Measurements from ENCODE around the gene YWHAQ.
"Not testable (repeated sequence)": the region's sequence is repeated elsewhere in the genome, so short reads cannot be mapped to it uniquely, and the experiment has no call there.

YWHAQ gene

GRCh38 chr2:9631878-9632700, 1.3 kb upstream of the YWHAQ start:
- Mint-ChIP-seq H3K27ac (peak overlapping the region; percentile 66), H3K9me3 (no peaks in the 10 kb centered on the region)
- no peak for DNase-seq (ENCODE audit: low spot score)

GRCh38 chr2:9631553-9631819, 689 bp upstream of the YWHAQ start:
- Mint-ChIP-seq H3K9me3 (no peaks in the 10 kb centered on the region), H3K4me3 (peak overlapping the region; percentile 87), H3K27ac (peak overlapping the region; percentile 96), H3K27me3 (ENCODE audit: low read depth) (no peaks in the 10 kb centered on the region), H3K36me3 (ENCODE audit: low read depth) (peaks cover 37% of the 10 kb centered on the region), H3K4me1 (ENCODE audit: low read depth) (peaks cover 32% of the 10 kb centered on the region)
- DNase-seq (ENCODE audit: low spot score), result no peak

More at GRCh38 chr2:9631878-9632700, 1.3 kb upstream of the YWHAQ start:
- H3K36me3 Mint-ChIP-seq (ENCODE audit: low read depth), result peaks cover 31% of the 10 kb centered on the region
- no peaks in the 10 kb centered on the region for H3K27me3 Mint-ChIP-seq (ENCODE audit: low read depth)
- H3K4me3 Mint-ChIP-seq, result peak overlapping the region; percentile 51
- H3K4me1 Mint-ChIP-seq (ENCODE audit: low read depth), result peaks cover 28% of the 10 kb centered on the region

- Mint-ChIP-seq H3K4me3 (peak overlapping the region; percentile 97), H3K4me1 (ENCODE audit: low read depth) (peaks cover 43% of the 10 kb centered on the region), H3K36me3 (ENCODE audit: low read depth) (peaks cover 49% of the 10 kb centered on the region), H3K9me3 (no peaks in the 10 kb centered on the region), H3K27ac (peak overlapping the region; percentile 92), H3K27me3 (ENCODE audit: low read depth) (no peaks in the 10 kb centered on the region)
- DNase-seq (ENCODE audit: low spot score), result peak; percentile 77
Measured at GRCh38 chr2:9630117-9630735, 571 bp downstream of the YWHAQ start.

GRCh38 chr2:9629222-9630116, 1.3 kb downstream of the YWHAQ start:
- H3K36me3 Mint-ChIP-seq (ENCODE audit: low read depth), result peaks cover 50% of the 10 kb centered on the region
- H3K27me3 Mint-ChIP-seq (ENCODE audit: low read depth), result no peaks in the 10 kb centered on the region
- peak overlapping the region; percentile 97 for H3K4me3 Mint-ChIP-seq
- no peak for DNase-seq (ENCODE audit: low spot score)
- H3K4me1 Mint-ChIP-seq (ENCODE audit: low read depth), result peaks cover 45% of the 10 kb centered on the region
- peak overlapping the region; percentile 92 for H3K27ac Mint-ChIP-seq
- no peaks in the 10 kb centered on the region for H3K9me3 Mint-ChIP-seq

GRCh38 chr2:9627310-9627709, 3.5 kb downstream of the YWHAQ start:
- Mint-ChIP-seq H3K9me3 (no peaks in the 10 kb centered on the region), H3K27ac (peak overlapping the region; percentile 50), H3K4me1 (ENCODE audit: low read depth) (peaks cover 52% of the 10 kb centered on the region), H3K4me3 (peak overlapping the region; percentile 97), H3K27me3 (ENCODE audit: low read depth) (no peaks in the 10 kb centered on the region), H3K36me3 (ENCODE audit: low read depth) (peaks cover 62% of the 10 kb centered on the region)
- DNase-seq (ENCODE audit: low spot score), result peak; percentile 47

- no peaks in the 10 kb centered on the region for H3K27me3 Mint-ChIP-seq (ENCODE audit: low read depth)
- no peak overlapping the region for H3K4me3 Mint-ChIP-seq
- no peaks in the 10 kb centered on the region for H3K9me3 Mint-ChIP-seq
- no peak for DNase-seq (ENCODE audit: low spot score)
- no peak overlapping the region for H3K27ac Mint-ChIP-seq
- H3K36me3 Mint-ChIP-seq (ENCODE audit: low read depth), result peaks cover 56% of the 10 kb centered on the region
- H3K4me1 Mint-ChIP-seq (ENCODE audit: low read depth), result peaks cover 68% of the 10 kb centered on the region
Measured at GRCh38 chr2:9623151-9623550, 7.6 kb downstream of the YWHAQ start.

GRCh38 chr2:9621655-9622054, 9.1 kb downstream of the YWHAQ start:
- H3K27ac Mint-ChIP-seq; H3K27me3 Mint-ChIP-seq (ENCODE audit: low read depth); H3K4me3 Mint-ChIP-seq; H3K9me3 Mint-ChIP-seq; DNase-seq (ENCODE audit: low spot score): not testable (repeated sequence)
- Mint-ChIP-seq H3K4me1 (ENCODE audit: low read depth) (peaks cover 63% of the 10 kb centered on the region), H3K36me3 (ENCODE audit: low read depth) (peaks cover 49% of the 10 kb centered on the region)

GRCh38 chr2:9618410-9618809, 12.4 kb downstream of the YWHAQ start:
- Mint-ChIP-seq H3K4me3 (peak overlapping the region; percentile 74), H3K9me3 (no peaks in the 10 kb centered on the region), H3K36me3 (ENCODE audit: low read depth) (peaks cover 45% of the 10 kb centered on the region), H3K27me3 (ENCODE audit: low read depth) (no peaks in the 10 kb centered on the region), H3K27ac (peak overlapping the region; percentile 77), H3K4me1 (ENCODE audit: low read depth) (peaks cover 76% of the 10 kb centered on the region)
- no peak for DNase-seq (ENCODE audit: low spot score)

- Mint-ChIP-seq H3K36me3 (ENCODE audit: low read depth) (peaks cover 43% of the 10 kb centered on the region), H3K27me3 (ENCODE audit: low read depth) (no peaks in the 10 kb centered on the region), H3K27ac (peak overlapping the region; percentile 6), H3K4me3 (peak overlapping the region; percentile 51), H3K4me1 (ENCODE audit: low read depth) (peaks cover 77% of the 10 kb centered on the region), H3K9me3 (no peaks in the 10 kb centered on the region)
- DNase-seq (ENCODE audit: low spot score), result no peak
Measured at GRCh38 chr2:9617749-9618148, 13.0 kb downstream of the YWHAQ start.

GRCh38 chr2:9617296-9617695, 13.5 kb downstream of the YWHAQ start:
- H3K9me3 Mint-ChIP-seq, result no peaks in the 10 kb centered on the region
- peaks cover 44% of the 10 kb centered on the region for H3K36me3 Mint-ChIP-seq (ENCODE audit: low read depth)
- DNase-seq (ENCODE audit: low spot score), result no peak
- no peak overlapping the region for H3K27ac Mint-ChIP-seq
- H3K4me1 Mint-ChIP-seq (ENCODE audit: low read depth), result peaks cover 78% of the 10 kb centered on the region
- H3K4me3 Mint-ChIP-seq, result no peak overlapping the region
- H3K27me3 Mint-ChIP-seq (ENCODE audit: low read depth), result no peaks in the 10 kb centered on the region

- DNase-seq (ENCODE audit: low spot score), result no peak
- no peak overlapping the region for H3K4me3 Mint-ChIP-seq
- H3K9me3 Mint-ChIP-seq, result no peaks in the 10 kb centered on the region
- H3K27ac Mint-ChIP-seq, result no peak overlapping the region
- H3K4me1 Mint-ChIP-seq (ENCODE audit: low read depth), result peaks cover 72% of the 10 kb centered on the region
- peaks cover 35% of the 10 kb centered on the region for H3K36me3 Mint-ChIP-seq (ENCODE audit: low read depth)
- H3K27me3 Mint-ChIP-seq (ENCODE audit: low read depth), result no peaks in the 10 kb centered on the region
Measured at GRCh38 chr2:9614562-9614961, 16.2 kb downstream of the YWHAQ start.

- Mint-ChIP-seq H3K4me3 (no peak overlapping the region), H3K4me1 (ENCODE audit: low read depth) (peaks cover 71% of the 10 kb centered on the region), H3K9me3 (no peaks in the 10 kb centered on the region), H3K27ac (no peak overlapping the region), H3K27me3 (ENCODE audit: low read depth) (no peaks in the 10 kb centered on the region), H3K36me3 (ENCODE audit: low read depth) (peaks cover 34% of the 10 kb centered on the region)
- no peak for DNase-seq (ENCODE audit: low spot score)
Measured at GRCh38 chr2:9613291-9613690, 17.5 kb downstream of the YWHAQ start.

GRCh38 chr2:9611549-9611912, 19.3 kb downstream of the YWHAQ start:
- not testable (repeated sequence) for DNase-seq (ENCODE audit: low spot score); H3K27me3 Mint-ChIP-seq (ENCODE audit: low read depth); H3K9me3 Mint-ChIP-seq; H3K27ac Mint-ChIP-seq; H3K4me3 Mint-ChIP-seq
- H3K36me3 Mint-ChIP-seq (ENCODE audit: low read depth), result peaks cover 32% of the 10 kb centered on the region
- peaks cover 68% of the 10 kb centered on the region for H3K4me1 Mint-ChIP-seq (ENCODE audit: low read depth)
